Osteocyte (in vitro differentiated cells): ENCODE results near the gene TSPAN18. TPM values are rescaled to one million over a fixed set of nuclear protein-coding genes. Genes with fewer than 3 reads are reported as not detected.

Source experiments
- DNase-seq: peaks from one replicate; pipeline ENCODE4 v3.0.0; 2021; ENCODE audit warnings: mixed read lengths; ENCODE audit not compliant: unreplicated experiment; ENCODE audit errors: extremely low spot score
- H3K27ac Mint-ChIP-seq: one replicate; pipeline ENCODE4 v1.8.0; 2021; ENCODE audit warnings: mild to moderate bottlenecking, mixed read lengths; ENCODE audit not compliant: unreplicated experiment
- H3K27me3 Mint-ChIP-seq: one replicate; pipeline ENCODE4 v1.8.0; 2021; ENCODE audit warnings: mixed read lengths; ENCODE audit not compliant: unreplicated experiment
- H3K36me3 Mint-ChIP-seq: one replicate; pipeline ENCODE4 v1.8.0; 2021; ENCODE audit warnings: mixed read lengths; ENCODE audit not compliant: unreplicated experiment
- H3K4me1 Mint-ChIP-seq: one replicate; pipeline ENCODE4 v1.8.0; 2021; ENCODE audit warnings: mixed read lengths; ENCODE audit not compliant: unreplicated experiment
- H3K4me3 Mint-ChIP-seq: one replicate; pipeline ENCODE4 v1.8.0; 2021; ENCODE audit warnings: mild to moderate bottlenecking, moderate library complexity, mixed read lengths; ENCODE audit not compliant: unreplicated experiment
- H3K9me3 Mint-ChIP-seq: one replicate; pipeline ENCODE4 v1.8.0; 2021; ENCODE audit warnings: mixed read lengths; ENCODE audit not compliant: unreplicated experiment
- CTCF ChIP-seq: fragments of 200-600 bp; sonication (generic); IDR thresholded peaks from 2 replicates; pipeline ENCODE4 v1.5.0; 2021; ENCODE audit warnings: antibody characterized with exemption, mild to moderate bottlenecking, moderate library complexity
- total RNA-seq: library from RNA; stranded (reverse); gene quantifications from 2 replicates; pipeline ENCODE4 v1.2.1, GENCODE V29; 2021

The TSPAN18 gene
- total RNA-seq, 1 donor from 2014 or later = 13.4 TPM

DNA sequence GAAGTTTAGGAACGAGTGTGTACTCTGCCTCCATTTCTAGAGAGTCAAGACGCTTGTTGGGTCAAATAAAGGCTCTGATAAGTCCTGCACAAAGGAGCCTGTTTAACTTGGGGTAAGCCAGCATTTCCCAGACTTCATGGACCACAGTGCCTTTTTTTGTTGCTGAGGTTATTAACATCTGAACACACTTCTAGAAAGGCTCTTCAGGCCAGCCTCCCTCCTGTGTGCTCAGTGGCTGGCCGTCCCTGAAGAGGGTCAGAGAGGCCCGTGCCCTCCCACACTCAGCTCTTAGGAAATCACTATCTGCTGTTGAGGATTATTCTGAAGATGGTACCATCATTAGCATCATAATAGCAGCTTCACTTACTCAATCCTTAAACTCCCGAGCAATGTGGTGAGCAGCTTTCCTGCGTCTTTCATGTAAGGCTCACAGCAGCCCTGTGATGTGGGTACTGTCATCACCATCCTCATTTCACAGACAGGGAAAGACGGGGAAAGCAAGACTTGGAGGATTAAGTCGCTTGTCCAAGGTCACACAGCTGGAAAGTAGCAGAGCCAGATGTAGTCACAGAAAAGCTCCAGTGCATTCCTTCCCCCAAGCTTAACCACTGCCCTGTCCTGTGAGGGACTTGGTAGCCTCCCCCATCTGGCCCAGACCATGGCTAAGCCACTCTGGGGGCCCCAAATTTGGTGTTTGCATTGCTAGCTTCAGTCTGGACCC is 71.3 kb downstream of the TSPAN18 start:
- no peak overlapping the region for H3K4me3 Mint-ChIP-seq

GRCh38 chr11:44798607-44798972 is 71.8 kb downstream of the TSPAN18 start:
- H3K36me3 Mint-ChIP-seq = no peaks in the 10 kb centered on the region
- H3K4me3 Mint-ChIP-seq = no peak overlapping the region
- peaks cover 25% of the 10 kb centered on the region for H3K27me3 Mint-ChIP-seq
- peaks cover 16% of the 10 kb centered on the region for H3K4me1 Mint-ChIP-seq
- TF ChIP-seq CTCF = no peak
- H3K9me3 Mint-ChIP-seq = no peaks in the 10 kb centered on the region
- H3K27ac Mint-ChIP-seq = no peak overlapping the region
- DNase-seq = no peak

More for the DNA sequence above, 71.3 kb downstream of the TSPAN18 start:
- H3K4me1 Mint-ChIP-seq = peaks cover 18% of the 10 kb centered on the region
- no peak for TF ChIP-seq CTCF
- peaks cover 21% of the 10 kb centered on the region for H3K27me3 Mint-ChIP-seq
- no peaks in the 10 kb centered on the region for H3K36me3 Mint-ChIP-seq
- H3K27ac Mint-ChIP-seq = no peak overlapping the region
- DNase-seq = no peak
- H3K9me3 Mint-ChIP-seq = no peaks in the 10 kb centered on the region

GRCh38 chr11:44799012-44799411 is 72.2 kb downstream of the TSPAN18 start:
- no peaks in the 10 kb centered on the region for H3K36me3 Mint-ChIP-seq
- H3K9me3 Mint-ChIP-seq = no peaks in the 10 kb centered on the region
- H3K27ac Mint-ChIP-seq = no peak overlapping the region
- peaks cover 13% of the 10 kb centered on the region for H3K4me1 Mint-ChIP-seq
- no peak for TF ChIP-seq CTCF
- no peak for DNase-seq
- H3K27me3 Mint-ChIP-seq = peaks cover 22% of the 10 kb centered on the region
- no peak overlapping the region for H3K4me3 Mint-ChIP-seq

GRCh38 chr11:44802347-44802746 is 75.6 kb downstream of the TSPAN18 start:
- Mint-ChIP-seq H3K9me3 (no peaks in the 10 kb centered on the region), H3K36me3 (no peaks in the 10 kb centered on the region), H3K27me3 (peaks cover 22% of the 10 kb centered on the region), H3K4me3 (no peak overlapping the region), H3K4me1 (peaks cover 22% of the 10 kb centered on the region), H3K27ac (no peak overlapping the region)
- TF ChIP-seq CTCF = no peak
- DNase-seq = no peak

- no peaks in the 10 kb centered on the region for H3K36me3 Mint-ChIP-seq
- no peak overlapping the region for H3K4me3 Mint-ChIP-seq
- no peak overlapping the region for H3K27ac Mint-ChIP-seq
- no peaks in the 10 kb centered on the region for H3K9me3 Mint-ChIP-seq
- H3K4me1 Mint-ChIP-seq = peaks cover 22% of the 10 kb centered on the region
- H3K27me3 Mint-ChIP-seq = peaks cover 22% of the 10 kb centered on the region
- TF ChIP-seq CTCF = no peak
- DNase-seq = no peak
Observed at GRCh38 chr11:44803009-44803408, 76.2 kb downstream of the TSPAN18 start.
